Keratinocyte (primary cell): ENCODE results near the gene FAM110A. TPM values are rescaled to one million over a fixed set of nuclear protein-coding genes. Genes with fewer than 3 reads are reported as not detected.

Source experiments
- DNase-seq: peaks from one replicate; pipeline ENCODE4 v3.0.0-alpha.2; 2011; ENCODE audit warnings: low read depth, missing footprints, low spot score
- FAIRE-seq: peaks from 2 replicates; lab custom pipeline; 2011; peaks lifted over from hg19 to GRCh38; lab: Jason Lieb, UNC
- H2AFZ ChIP-seq: 2 replicates; pipeline ENCODE4 v1.6.0; 2012; ENCODE audit warnings: low read length, control low read depth, inconsistent platforms; ENCODE audit not compliant: control insufficient read depth
- H3K27ac ChIP-seq: 2 replicates; pipeline ENCODE4 v1.5.1; 2011; ENCODE audit warnings: low read length; ENCODE audit not compliant: control insufficient read depth, insufficient read depth
- H3K27me3 ChIP-seq: 3 replicates; pipeline ENCODE4 v1.6.0; 2011; ENCODE audit warnings: low read length; ENCODE audit not compliant: control insufficient read depth, insufficient read depth; ENCODE audit errors: extremely low read depth
- H3K36me3 ChIP-seq, 2 experiments: 2 replicates in 1 of 2; 3 replicates in 1 of 2; pipeline ENCODE4 v1.5.1; 2011; ENCODE audit warnings: low read length in 2 of 2, mild to moderate bottlenecking in 1 of 2; ENCODE audit not compliant: control insufficient read depth in 2 of 2, insufficient read depth in 2 of 2; ENCODE audit errors: extremely low read depth in 1 of 2
- H3K4me1 ChIP-seq: 3 replicates; pipeline ENCODE4 v1.5.1; 2011; ENCODE audit warnings: low read length; ENCODE audit not compliant: control insufficient read depth, insufficient read depth; ENCODE audit errors: extremely low read depth
- H3K4me2 ChIP-seq: 3 replicates; pipeline ENCODE4 v1.6.0; 2011; ENCODE audit warnings: low read depth, low read length; ENCODE audit not compliant: control insufficient read depth, insufficient read depth; ENCODE audit errors: extremely low read depth
- H3K4me3 ChIP-seq, 3 experiments: fragments of 200-600 bp in 1 of 3; sonication (generic) in 1 of 3; 2 replicates in 2 of 3; 3 replicates in 1 of 3; pipeline ENCODE4 v1.5.1; 2011 to 2016; ENCODE audit warnings: low read length in 3 of 3, mild to moderate bottlenecking in 3 of 3, control low read depth in 2 of 3, inconsistent platforms in 1 of 3, low read depth in 1 of 3, mixed read lengths in 1 of 3, mixed run types in 1 of 3, moderate library complexity in 1 of 3; ENCODE audit not compliant: control insufficient read depth in 2 of 3, insufficient read depth in 2 of 3; ENCODE audit errors: extremely low read depth in 1 of 3
- H3K79me2 ChIP-seq: 2 replicates; pipeline ENCODE4 v1.6.0; 2012; ENCODE audit warnings: low read length; ENCODE audit not compliant: control insufficient read depth, insufficient read depth
- H3K9ac ChIP-seq: 3 replicates; pipeline ENCODE4 v1.6.0; 2011; ENCODE audit warnings: low read length; ENCODE audit not compliant: control insufficient read depth, insufficient read depth; ENCODE audit errors: extremely low read depth
- H3K9me1 ChIP-seq: 3 replicates; pipeline ENCODE4 v1.6.0; 2011; ENCODE audit warnings: low read length; ENCODE audit not compliant: control insufficient read depth, insufficient read depth; ENCODE audit errors: extremely low read depth
- H3K9me3 ChIP-seq: 2 replicates; pipeline ENCODE4 v1.5.1; 2012; ENCODE audit warnings: low read depth, low read length; ENCODE audit not compliant: control insufficient read depth
- H4K20me1 ChIP-seq: 3 replicates; pipeline ENCODE4 v1.6.0; 2011; ENCODE audit warnings: low read length; ENCODE audit not compliant: control insufficient read depth, insufficient read depth; ENCODE audit errors: extremely low read depth
- EZH2 ChIP-seq: IDR thresholded peaks from one replicate; pipeline ENCODE4 v1.6.1; 2012; ENCODE audit warnings: inconsistent platforms, mild to moderate bottlenecking, low read length, moderate library complexity
- dilution Hi-C: fragments of 300-500 bp; cut with MboI; formaldehyde crosslinking; loops from one replicate; pipeline ENCODE4 v1.7.0; 2020; ENCODE audit warnings: low sequenced_read_pairs; ENCODE audit not compliant: extremely low pct_ligation_motif_present
- polyA plus RNA-seq, 5 experiments: library from polyadenylated mRNA; depleted of rRNA in 3 of 5; stranded (reverse) in 3 of 5; stranded (forward) in 1 of 5; unstranded in 1 of 5; fragments of >200 nt; gene quantifications; 1 replicate in 1 of 5; 2 replicates in 3 of 5; 3 replicates in 1 of 5; pipeline versions ENCODE4 v1.2.1 to v1.2.3, GENCODE V29; 2011 to 2012; ENCODE audit warnings: missing spikeins in 2 of 5, low read depth in 1 of 5, low replicate concordance in 1 of 5
- TF ChIP-seq, protein P1 (sequence below), 3 experiments: IDR thresholded peaks in 1 of 3; conservative IDR thresholded peaks in 1 of 3; optimal IDR thresholded peaks in 1 of 3; 2 replicates in 2 of 3; 3 replicates in 1 of 3; pipeline versions ENCODE3 to v1.5.1; 2011; ENCODE audit warnings: low read length in 3 of 3, mild to moderate bottlenecking in 3 of 3, moderate library complexity in 2 of 3, control low read depth in 1 of 3, inconsistent platforms in 1 of 3; ENCODE audit not compliant: insufficient read depth in 2 of 3; ENCODE audit errors: extremely low read depth in 1 of 3

Gene FAM110A
- polyA plus RNA-seq, 1 donor (not counting 4 experiments of a cell fraction or from before 2014, with no cell fraction given) = 12.3 TPM

DNA sequence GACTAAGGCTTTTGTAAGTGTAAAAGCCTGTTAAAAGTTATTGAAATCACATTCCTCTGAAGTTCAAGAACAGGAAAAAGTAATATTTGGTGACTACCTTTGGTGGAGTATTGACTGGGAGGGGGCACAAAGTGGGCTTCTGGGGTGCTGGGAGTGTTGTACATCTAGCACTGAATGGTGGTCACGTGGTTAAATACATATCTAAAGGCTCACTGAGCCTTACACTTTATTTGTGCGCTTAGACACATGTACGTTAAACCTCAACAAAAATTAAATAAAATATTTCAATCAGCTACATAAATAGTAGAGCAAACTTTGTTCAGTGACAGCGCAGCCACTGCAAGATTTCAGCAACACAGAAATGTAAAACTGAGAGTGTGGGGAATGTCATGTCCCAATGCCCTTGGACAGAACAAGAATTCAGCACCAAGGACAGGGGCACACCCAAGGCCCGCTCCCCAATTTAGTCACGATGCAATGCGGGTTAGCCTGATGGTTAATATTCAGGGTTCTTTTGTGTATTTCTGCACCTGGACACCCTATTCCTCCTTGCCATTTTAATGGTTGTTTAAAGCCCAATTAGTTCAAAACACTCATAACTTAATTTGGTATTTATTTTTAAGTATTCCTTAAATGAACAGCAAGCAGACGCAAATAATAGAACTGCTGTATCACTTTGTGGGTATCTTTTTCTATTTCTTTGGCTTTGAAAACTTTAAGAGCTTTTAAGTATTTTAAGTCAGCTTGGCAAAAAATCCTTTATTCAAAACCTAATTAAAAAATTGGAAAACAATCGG lies 45.2 kb downstream of the FAM110A start:
- Histone ChIP-seq H3K27me3 (peaks cover 1% of the 10 kb centered on the region), H3K27ac (no peak overlapping the region), H2AFZ (no peak overlapping the region), H3K4me3 (no peak overlapping the region), H3K4me2 (no peak overlapping the region), H3K79me2 (no peaks in the 10 kb centered on the region), H4K20me1 (peaks cover 2% of the 10 kb centered on the region), H3K36me3 (no peaks in the 10 kb centered on the region), H3K4me1 (peaks cover 26% of the 10 kb centered on the region), H3K9me1 (no peaks in the 10 kb centered on the region), H3K9ac (no peak overlapping the region), H3K9me3 (no peaks in the 10 kb centered on the region)
- FAIRE-seq = no peak
- TF ChIP-seq, protein P1, sequence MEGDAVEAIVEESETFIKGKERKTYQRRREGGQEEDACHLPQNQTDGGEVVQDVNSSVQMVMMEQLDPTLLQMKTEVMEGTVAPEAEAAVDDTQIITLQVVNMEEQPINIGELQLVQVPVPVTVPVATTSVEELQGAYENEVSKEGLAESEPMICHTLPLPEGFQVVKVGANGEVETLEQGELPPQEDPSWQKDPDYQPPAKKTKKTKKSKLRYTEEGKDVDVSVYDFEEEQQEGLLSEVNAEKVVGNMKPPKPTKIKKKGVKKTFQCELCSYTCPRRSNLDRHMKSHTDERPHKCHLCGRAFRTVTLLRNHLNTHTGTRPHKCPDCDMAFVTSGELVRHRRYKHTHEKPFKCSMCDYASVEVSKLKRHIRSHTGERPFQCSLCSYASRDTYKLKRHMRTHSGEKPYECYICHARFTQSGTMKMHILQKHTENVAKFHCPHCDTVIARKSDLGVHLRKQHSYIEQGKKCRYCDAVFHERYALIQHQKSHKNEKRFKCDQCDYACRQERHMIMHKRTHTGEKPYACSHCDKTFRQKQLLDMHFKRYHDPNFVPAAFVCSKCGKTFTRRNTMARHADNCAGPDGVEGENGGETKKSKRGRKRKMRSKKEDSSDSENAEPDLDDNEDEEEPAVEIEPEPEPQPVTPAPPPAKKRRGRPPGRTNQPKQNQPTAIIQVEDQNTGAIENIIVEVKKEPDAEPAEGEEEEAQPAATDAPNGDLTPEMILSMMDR (optimal IDR thresholded peaks at IDR 0.05 in 1 of 3, IDR thresholded peaks at IDR 0.05 in 1 of 3, conservative IDR thresholded peaks at IDR 0.05 in 1 of 3; ENCODE audit: extremely low read depth in 1 of 3, insufficient read depth in 2 of 3, low read length in 3 of 3) = no peak
- TF ChIP-seq EZH2 = no peak
- dilution Hi-C loops = no loop called here
- no peak for DNase-seq

DNA sequence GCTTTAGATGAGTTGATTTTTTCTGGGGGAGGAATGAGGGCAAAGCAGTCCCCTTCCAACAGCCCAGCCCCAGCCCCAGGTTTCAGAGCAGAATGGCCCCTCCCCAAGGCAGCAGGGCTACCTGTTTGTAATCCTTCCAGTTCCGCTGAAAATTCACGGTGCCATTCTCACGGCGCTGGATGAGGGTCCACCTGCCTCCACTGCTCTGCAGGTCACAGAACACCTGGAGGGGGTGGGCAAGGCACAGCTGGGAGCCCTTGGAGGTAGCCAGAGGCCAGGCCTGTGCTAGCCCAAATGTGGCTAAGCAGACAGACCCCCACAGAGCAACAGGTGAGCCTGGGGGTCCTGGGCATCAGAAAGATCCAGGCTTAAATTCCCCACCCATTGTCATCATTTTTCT lies 46.1 kb downstream of the FAM110A start:
- Histone ChIP-seq H3K9me3 (no peaks in the 10 kb centered on the region), H3K27ac (no peak overlapping the region), H3K79me2 (no peaks in the 10 kb centered on the region), H2AFZ (no peak overlapping the region), H3K4me3 (no peak overlapping the region), H3K27me3 (no peaks in the 10 kb centered on the region), H3K4me1 (peaks cover 26% of the 10 kb centered on the region), H3K36me3 (no peaks in the 10 kb centered on the region), H3K4me2 (no peak overlapping the region), H4K20me1 (no peaks in the 10 kb centered on the region), H3K9ac (no peak overlapping the region), H3K9me1 (no peaks in the 10 kb centered on the region)
- no peak for FAIRE-seq
- TF ChIP-seq, protein P1 (optimal IDR thresholded peaks at IDR 0.05 in 1 of 3, IDR thresholded peaks at IDR 0.05 in 1 of 3, conservative IDR thresholded peaks at IDR 0.05 in 1 of 3; ENCODE audit: extremely low read depth in 1 of 3, insufficient read depth in 2 of 3, low read length in 3 of 3) = no peak
- no peak for TF ChIP-seq EZH2
- dilution Hi-C loops = no loop called here
- DNase-seq = no peak
